ENCODE data around the gene CLDN9. TPM values are rescaled to one million over a fixed set of nuclear protein-coding genes. Genes with fewer than 3 reads are reported as not detected.

The CLDN9 gene
- polyA plus RNA-seq, 2 of the 4 experiments (the other 2 are of a cell fraction) = 0.03 to 0.06 TPM

GRCh38 chr16:2967721-2968161, 45.0 kb upstream of the CLDN9 start:
- ChIA-PET CTCF (interaction anchor here (0.5 to 2.6 kb wide), 4 partner anchors 10 to 416 kb away, joined by 3 to 7 read pairs (median 5); no protein-coding TSS in a partner anchor), POLR2A (no interaction called here)
- no peak overlapping the region for H3K4me2 ChIP-seq
- WGBS (ENCODE audit: missing lambda C conversion rate) = 93% methylated on average over 30 of the region's 33 CpGs
- no peaks in the 10 kb centered on the region for H3K9me3 ChIP-seq
- H3K4me3 ChIP-seq = no peak overlapping the region
- peaks cover 25% of the 10 kb centered on the region for H3K4me1 ChIP-seq
- ATAC-seq (no peak), DNase-seq (ENCODE audit: low read depth in 1 of 2, low spot score in 1 of 2) (no peak), FAIRE-seq (no peak)
- TF ChIP-seq MAX (IDR thresholded peaks at IDR 0.05) (no peak), SREBF2 (IDR thresholded peaks at IDR 0.05) (no peak)
- no peak overlapping the region for H3K27ac ChIP-seq

- Histone ChIP-seq H3K9me3 (no peaks in the 10 kb centered on the region), H3K4me1 (peaks cover 19% of the 10 kb centered on the region), H3K4me2 (peak overlapping the region; percentile 100), H3K27ac (peak overlapping the region in 1 of 2 experiments; percentile 91; a peak in 2 of 6 replicates), H3K4me3 (peak overlapping the region; percentile 97; the same call in 2 of the 3 replicates)
- 61% methylated on average over 16 of the region's 18 CpGs for WGBS (ENCODE audit: missing lambda C conversion rate)
- CTCF ChIA-PET = interaction anchor here (0.5 to 2.3 kb wide), 2 partner anchors 9 to 417 kb away, joined by 4 to 7 read pairs; no protein-coding TSS in a partner anchor
- ATAC-seq (no peak), FAIRE-seq (no peak), DNase-seq (ENCODE audit: low read depth in 1 of 2, low spot score in 1 of 2) (no peak)
- TF ChIP-seq SMC3 (IDR thresholded peaks at IDR 0.05) (no peak), EHF (CRISPR knock-in tag; IDR thresholded peaks at IDR 0.05) (no peak), JUNB (IDR thresholded peaks at IDR 0.05) (no peak), HES2 (IDR thresholded peaks at IDR 0.05) (no peak), HOXB5 (CRISPR knock-in tag; IDR thresholded peaks at IDR 0.05) (no peak), BHLHE40 (IDR thresholded peaks at IDR 0.05; ENCODE audit: low read depth, low read length) (no peak), RFX5 (IDR thresholded peaks at IDR 0.05) (no peak), ESRRA (IDR thresholded peaks at IDR 0.05; ENCODE audit: borderline replicate concordance, low read length) (no peak), HOXA7 (CRISPR knock-in tag; IDR thresholded peaks at IDR 0.05) (no peak), ZNF302 (CRISPR knock-in tag; IDR thresholded peaks at IDR 0.05) (no peak), CEBPB (IDR thresholded peaks at IDR 0.05) (no peak)
- POLR2A ChIA-PET = no interaction called here
Observed at GRCh38 chr16:2968368-2968737, 44.4 kb upstream of the CLDN9 start.

- ChIA-PET CTCF (interaction anchor here (0.7 to 2.3 kb wide), 10 partner anchors 9 to 70 kb away, joined by 3 to 27 read pairs (median 4); partner anchors contain the start of genes PKMYT1 and TNFRSF12A), POLR2A (interaction anchor here (0.6 to 1.9 kb wide), 4 partner anchors 12 to 166 kb away, joined by 4 to 13 read pairs (median 9); partner anchors contain the start of genes PKMYT1, TNFRSF12A and ZNF213)
- Histone ChIP-seq H3K4me3 (peak within 1 kb of the TSS; percentile 97), H3K27ac (peak within 1 kb of the TSS; percentile 84 to 91), H3K9me3 (no peaks in the 10 kb centered on the region), H3K4me2 (peak within 1 kb of the TSS; percentile 100), H3K4me1 (peaks cover 17% of the 10 kb centered on the region)
- DNase-seq (ENCODE audit: low read depth in 1 of 2, low spot score in 1 of 2) (peak; percentile 84 to 91), ATAC-seq (peak; percentile 68 to 74), FAIRE-seq (no peak)
- 12% methylated on average over 39 of the region's 98 CpGs for WGBS (ENCODE audit: missing lambda C conversion rate)
- TF ChIP-seq TFCP2L1 (CRISPR knock-in tag; IDR thresholded peaks at IDR 0.05) (0 out of 2 replicates have a peak, but pooled peaks have one; percentile 50), MAZ (IDR thresholded peaks at IDR 0.05; ENCODE audit: borderline replicate concordance, low read depth, low read length) (no peak), HOXB13 (CRISPR knock-in tag; IDR thresholded peaks at IDR 0.05; ENCODE audit: low read depth) (peak; percentile 80; the same call in 1 of the 2 replicates), REST (IDR thresholded peaks at IDR 0.05) (peak; percentile 98), ZSCAN20 (CRISPR knock-in tag; IDR thresholded peaks at IDR 0.05) (no peak), HES2 (IDR thresholded peaks at IDR 0.05) (no peak), FOXS1 (CRISPR knock-in tag; IDR thresholded peaks at IDR 0.05) (0 out of 2 replicates have a peak, but pooled peaks have one; percentile 28), EHF (CRISPR knock-in tag; IDR thresholded peaks at IDR 0.05) (0 out of 2 replicates have a peak, but pooled peaks have one; percentile 70), PBX3 (IDR thresholded peaks at IDR 0.05) (no peak), RAD21 (conservative IDR thresholded peaks at IDR 0.05 in 1 of 2, IDR thresholded peaks at IDR 0.05 in 1 of 2) (no peak), MAFK (IDR thresholded peaks at IDR 0.05; ENCODE audit: partially characterized antibody) (no peak), EHMT2 (IDR thresholded peaks at IDR 0.05; ENCODE audit: low read depth) (peak; percentile 76), HOXB5 (CRISPR knock-in tag; IDR thresholded peaks at IDR 0.05) (peak; percentile 88; the same call in 1 of the 2 replicates), E2F6 (IDR thresholded peaks at IDR 0.05; ENCODE audit: borderline replicate concordance, low read depth) (peak; percentile 49), RARB (CRISPR knock-in tag; IDR thresholded peaks at IDR 0.05) (no peak)
Observed at GRCh38 chr16:2968738-2969544, 43.8 kb upstream of the CLDN9 start, which contains the start of gene PAQR4. PAQR4 (plus strand) TSS chr16:2969348; CDS start chr16:2969675, 327 bp downstream.

Data from A549 (cell line).